H1 (cell line): ENCODE data around the gene ITPR1. TPM values are rescaled to one million over a fixed set of nuclear protein-coding genes. Genes with fewer than 3 reads are reported as not detected.

Experiments used
- CTCF ChIA-PET: fragments of 300-600 bp; sonication (Branson Sonifier 250); formaldehyde crosslinking; loops from one replicate; lab custom pipeline; 2021; ENCODE audit not compliant: partially characterized antibody; lab: Charles Lee
- POLR2A ChIA-PET: fragments of 300-600 bp; sonication (Branson Sonifier 250); formaldehyde crosslinking; loops from one replicate; lab custom pipeline; 2021; ENCODE audit warnings: inconsistent platforms; ENCODE audit not compliant: partially characterized antibody; lab: Charles Lee
- DNase-seq, 2 experiments: peaks; one replicate each; pipeline versions ENCODE4 v3.0.0 to v3.0.0-alpha.2; 2010 to 2022; ENCODE audit warnings: low spot score in 2 of 2, low read depth in 1 of 2, mixed read lengths in 1 of 2
- FAIRE-seq: peaks from 2 replicates; lab custom pipeline; 2011; peaks lifted over from hg19 to GRCh38; lab: Jason Lieb, UNC
- H2AFZ ChIP-seq: 2 replicates; pipeline ENCODE4 v1.8.1; 2012; ENCODE audit warnings: low read length, inconsistent platforms
- H2AK5ac ChIP-seq: 2 replicates; pipeline ENCODE4 v1.6.1; 2013; ENCODE audit warnings: low read depth, low read length
- H2BK120ac ChIP-seq: replicated peaks from 2 replicates; pipeline ENCODE3; 2013; ENCODE audit warnings: low read depth, low read length, inconsistent platforms
- H2BK12ac ChIP-seq: 2 replicates; pipeline ENCODE4 v1.6.1; 2013; ENCODE audit warnings: low read depth, low read length
- H2BK15ac ChIP-seq: 2 replicates; pipeline ENCODE4 v1.6.1; 2013; ENCODE audit warnings: low read length
- H2BK20ac ChIP-seq: 2 replicates; pipeline ENCODE4 v1.6.1; 2013; ENCODE audit warnings: low read length
- H2BK5ac ChIP-seq: 2 replicates; pipeline ENCODE4 v1.6.1; 2013; ENCODE audit warnings: low read depth, low read length
- H3K14ac ChIP-seq: 2 replicates; pipeline ENCODE4 v1.6.1; 2013; ENCODE audit warnings: inconsistent platforms; ENCODE audit not compliant: insufficient read length
- H3K18ac ChIP-seq: 2 replicates; pipeline ENCODE4 v1.6.1; 2013; ENCODE audit warnings: low read length; ENCODE audit errors: extremely low read depth
- H3K23ac ChIP-seq: 2 replicates; pipeline ENCODE4 v1.6.1; 2013; ENCODE audit warnings: inconsistent platforms; ENCODE audit not compliant: insufficient read length
- H3K23me2 ChIP-seq: 2 replicates; pipeline ENCODE4 v1.6.1; 2013; ENCODE audit warnings: low read depth, low read length
- H3K27ac ChIP-seq: 2 replicates; pipeline ENCODE4 v1.6.1; 2011; ENCODE audit warnings: low read depth, low read length, inconsistent platforms
- H3K27me3 ChIP-seq, 4 experiments: replicated peaks in 1 of 4; 1 replicate in 1 of 4; 2 replicates in 3 of 4; pipeline versions ENCODE4 v1.6.1 to v1.8.1; 2011 to 2013; ENCODE audit warnings: low read length in 3 of 4, mild to moderate bottlenecking in 3 of 4, inconsistent platforms in 2 of 4, mixed read lengths in 2 of 4, moderate library complexity in 1 of 4; ENCODE audit not compliant: control insufficient read depth in 3 of 4, insufficient read depth in 3 of 4; ENCODE audit errors: extremely low read depth in 1 of 4
- H3K36me3 ChIP-seq, 4 experiments: 2 replicates each; pipeline versions ENCODE4 v1.6.1 to v1.8.1; 2011 to 2013; ENCODE audit warnings: mild to moderate bottlenecking in 4 of 4, low read length in 3 of 4, moderate library complexity in 2 of 4, control low read depth in 1 of 4, inconsistent platforms in 1 of 4; ENCODE audit not compliant: insufficient read depth in 4 of 4, control insufficient read depth in 2 of 4
- H3K4ac ChIP-seq: replicated peaks from 2 replicates; pipeline ENCODE3; 2013; ENCODE audit warnings: low read length, low read depth, mixed read lengths, inconsistent platforms; ENCODE audit not compliant: insufficient read length
- H3K4me1 ChIP-seq, 4 experiments: replicated peaks in 1 of 4; 1 replicate in 1 of 4; 2 replicates in 3 of 4; pipeline versions ENCODE4 v1.6.1 to v1.8.1; 2011 to 2013; ENCODE audit warnings: low read length in 3 of 4, inconsistent platforms in 2 of 4, mixed read lengths in 1 of 4; ENCODE audit not compliant: insufficient read depth in 4 of 4, control insufficient read depth in 3 of 4
- H3K4me2 ChIP-seq, 2 experiments: 2 replicates each; pipeline versions ENCODE4 v1.6.1 to v1.8.1; 2011 to 2013; ENCODE audit warnings: low read depth in 2 of 2, low read length in 2 of 2, control low read depth in 1 of 2, inconsistent platforms in 1 of 2, mild to moderate bottlenecking in 1 of 2; ENCODE audit not compliant: insufficient read depth in 1 of 2
- H3K4me3 ChIP-seq, 4 experiments: fragments of 200-600, 300-600 bp in 1 of 4; sonication (generic), shearing (Covaris generic), sonication (Bioruptor Twin) in 1 of 4; 2 replicates each; pipeline versions ENCODE4 v1.5.1 to v1.8.1; 2011 to 2016; ENCODE audit warnings: low read length in 4 of 4, low read depth in 3 of 4, control low read depth in 2 of 4, inconsistent platforms in 2 of 4, mild to moderate bottlenecking in 2 of 4, mixed read lengths in 1 of 4, moderate library complexity in 1 of 4; ENCODE audit not compliant: insufficient read depth in 2 of 4; ENCODE audit errors: extremely low read depth in 1 of 4
- H3K56ac ChIP-seq: replicated peaks from 2 replicates; pipeline ENCODE3; 2013; ENCODE audit warnings: low read depth, mild to moderate bottlenecking, mixed read lengths, low read length, inconsistent platforms; ENCODE audit not compliant: insufficient read length
- H3K79me1 ChIP-seq: 2 replicates; pipeline ENCODE4 v1.6.1; 2013; ENCODE audit warnings: low read depth, low read length, control low read depth
- H3K79me2 ChIP-seq, 2 experiments: 2 replicates each; pipeline versions ENCODE4 v1.6.1 to v1.8.1; 2012 to 2013; ENCODE audit warnings: low read length in 2 of 2, mild to moderate bottlenecking in 2 of 2, inconsistent platforms in 1 of 2; ENCODE audit not compliant: insufficient read depth in 2 of 2, control insufficient read depth in 1 of 2
- H3K9ac ChIP-seq, 4 experiments: replicated peaks in 1 of 4; 1 replicate in 1 of 4; 2 replicates in 3 of 4; pipeline versions ENCODE4 v1.6.1 to v1.8.1; 2011 to 2013; ENCODE audit warnings: low read depth in 3 of 4, low read length in 3 of 4, control low read depth in 2 of 4, mild to moderate bottlenecking in 2 of 4, moderate library complexity in 2 of 4, inconsistent platforms in 1 of 4; ENCODE audit errors: extremely low read depth in 1 of 4
- H3K9me3 ChIP-seq, 2 experiments: 2 replicates each; pipeline versions ENCODE4 v1.6.1 to v1.8.1; 2012 to 2013; ENCODE audit warnings: mild to moderate bottlenecking in 2 of 2, moderate library complexity in 2 of 2, control low read depth in 1 of 2, inconsistent platforms in 1 of 2, low read depth in 1 of 2, low read length in 1 of 2, mixed read lengths in 1 of 2; ENCODE audit not compliant: insufficient read depth in 2 of 2
- H4K20me1 ChIP-seq, 2 experiments: replicated peaks in 1 of 2; 2 replicates each; pipeline versions ENCODE3 to v1.8.1; 2011 to 2013; ENCODE audit warnings: inconsistent platforms in 2 of 2, low read length in 2 of 2, mild to moderate bottlenecking in 1 of 2; ENCODE audit not compliant: insufficient read depth in 2 of 2, control insufficient read depth in 1 of 2
- H4K5ac ChIP-seq: 2 replicates; pipeline ENCODE4 v1.6.1; 2013; ENCODE audit warnings: low read length, low read depth, mixed read lengths, inconsistent platforms; ENCODE audit not compliant: insufficient read length
- H4K8ac ChIP-seq: 2 replicates; pipeline ENCODE4 v1.8.0; 2013; ENCODE audit warnings: mild to moderate bottlenecking, moderate library complexity, low read length, inconsistent platforms; ENCODE audit not compliant: insufficient read depth; ENCODE audit errors: extremely low read depth
- H4K91ac ChIP-seq: replicated peaks from 2 replicates; pipeline ENCODE3; 2013; ENCODE audit warnings: low read length, mixed read lengths, inconsistent platforms; ENCODE audit not compliant: insufficient read length
- POLR2AphosphoS5 ChIP-seq: IDR thresholded peaks from 2 replicates; pipeline ENCODE4 v1.6.1; 2011; ENCODE audit warnings: low read depth, low read length
- RXRA ChIP-seq: IDR thresholded peaks from 2 replicates; pipeline ENCODE4 v1.6.1; 2011; ENCODE audit warnings: low read depth, mild to moderate bottlenecking, low read length, moderate library complexity; ENCODE audit not compliant: insufficient read depth
- polyA plus RNA-seq, 7 experiments: library from polyadenylated mRNA; depleted of rRNA in 3 of 7; stranded (reverse) in 5 of 7; unstranded in 2 of 7; fragments of >200 nt in 5 of 7; fragments of 200-250 nt in 2 of 7; gene quantifications; 1 replicate in 5 of 7; 2 replicates in 1 of 7; 4 replicates in 1 of 7; pipeline versions ENCODE4 v1.2.1 to v1.2.3, GENCODE V29; 2011 to 2013; ENCODE audit warnings: missing spikeins in 2 of 7, mixed read lengths in 2 of 7
- total RNA-seq: library from RNA; stranded (reverse); fragmentation: NEBNext Ultra II Directional; extraction: Animal tissue kit (Norgen Biotek cat#: 25700); gene quantifications from 2 replicates; pipeline ENCODE4 v1.2.1, GENCODE V29; 2021

Gene ITPR1
- total and polyA plus RNA-seq, 2 of the 8 experiments (the other 6 are each of a cell fraction or from before 2014, with no cell fraction given): 2.5 to 16.3 TPM

DNA sequence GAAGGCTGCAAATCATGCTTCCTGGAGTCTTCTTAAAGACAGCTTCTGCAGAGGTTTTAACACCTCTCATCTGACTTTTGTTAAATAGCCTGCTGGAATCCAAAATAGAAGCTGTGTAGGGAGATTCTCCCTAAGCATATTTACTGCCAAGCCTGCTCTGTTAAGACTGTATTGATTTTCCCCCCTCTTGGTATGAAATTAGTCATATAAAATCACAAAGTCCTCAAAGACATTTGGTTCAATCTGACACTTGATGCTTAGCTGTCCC lies 94.6 kb downstream of the ITPR1 start:
- Histone ChIP-seq H4K5ac (no peak overlapping the region), H3K27ac (no peak overlapping the region), H3K23me2 (no peaks in the 10 kb centered on the region), H2BK12ac (no peak overlapping the region), H3K36me3 (no peaks in the 10 kb centered on the region; a peak in 1 of 8 replicates), H4K8ac (no peak overlapping the region), H3K79me1 (no peaks in the 10 kb centered on the region), H2BK5ac (no peak overlapping the region), H3K79me2 (no peaks in the 10 kb centered on the region), H3K9ac (no peak overlapping the region), H2BK20ac (no peak overlapping the region), H3K4me3 (no peak overlapping the region), H2AFZ (no peak overlapping the region), H3K14ac (no peak overlapping the region), H3K18ac (no peak overlapping the region), H2BK120ac (no peak overlapping the region), H3K27me3 (no peaks in the 10 kb centered on the region), H3K56ac (no peak overlapping the region), H2AK5ac (no peak overlapping the region), H2BK15ac (no peak overlapping the region), H3K4me1 (peaks cover 0 to 3% (median 0%) of the 10 kb centered on the region in 4 experiments; a peak in 2 of 7 replicates), H3K9me3 (no peaks in the 10 kb centered on the region), H3K4me2 (no peak overlapping the region), H4K20me1 (no peaks in the 10 kb centered on the region), H4K91ac (no peak overlapping the region), H3K23ac (no peak overlapping the region), H3K4ac (no peak overlapping the region)
- FAIRE-seq (no peak), DNase-seq (no peak)
- ChIA-PET POLR2A (interaction anchor here (1.1 to 1.2 kb wide), 2 partner anchors 16 to 94 kb away, joined by 3 to 4 read pairs; no protein-coding TSS in a partner anchor), CTCF (interaction anchor here (1.0 to 2.6 kb wide), 3 partner anchors 15 to 273 kb away, joined by 3 to 11 read pairs (median 3); no protein-coding TSS in a partner anchor)
- TF ChIP-seq RXRA (no peak), POLR2AphosphoS5 (no peak)
